ENCODE measurements around the gene ARHGAP31.
A peak's percentile ranks its signal among the peaks of the same experiment; 100 is the strongest.

The ARHGAP31 gene

GRCh38 chr3:119288669-119289403, 5.3 kb upstream of the ARHGAP31 start:
- TF ChIP-seq CTCF (IDR thresholded peaks at IDR 0.05; ENCODE audit: insufficient read depth, low read depth, low read length, missing control alignments), result no peak
- no peak for DNase-seq (ENCODE audit: low read depth)
- no peak overlapping the region for H3K4me3 ChIP-seq (ENCODE audit: low read depth, low read length)

GRCh38 chr3:119289404-119289770, 4.8 kb upstream of the ARHGAP31 start:
- TF ChIP-seq CTCF (IDR thresholded peaks at IDR 0.05; ENCODE audit: insufficient read depth, low read depth, low read length, missing control alignments), result no peak
- no peak for DNase-seq (ENCODE audit: low read depth)
- no peak overlapping the region for H3K4me3 ChIP-seq (ENCODE audit: low read depth, low read length)

GRCh38 chr3:119290613-119291012, 3.6 kb upstream of the ARHGAP31 start:
- no peak for TF ChIP-seq CTCF (IDR thresholded peaks at IDR 0.05; ENCODE audit: insufficient read depth, low read depth, low read length, missing control alignments)
- H3K4me3 ChIP-seq (ENCODE audit: low read depth, low read length), result no peak overlapping the region
- no peak for DNase-seq (ENCODE audit: low read depth)

- no peak for TF ChIP-seq CTCF (IDR thresholded peaks at IDR 0.05; ENCODE audit: insufficient read depth, low read depth, low read length, missing control alignments)
- H3K4me3 ChIP-seq (ENCODE audit: low read depth, low read length), result no peak overlapping the region
- DNase-seq (ENCODE audit: low read depth), result no peak
Measured at GRCh38 chr3:119291062-119291700, 3.0 kb upstream of the ARHGAP31 start.

GRCh38 chr3:119292666-119293065, 1.5 kb upstream of the ARHGAP31 start:
- peak; percentile 42 for DNase-seq (ENCODE audit: low read depth)
- no peak overlapping the region for H3K4me3 ChIP-seq (ENCODE audit: low read depth, low read length)
- no peak for TF ChIP-seq CTCF (IDR thresholded peaks at IDR 0.05; ENCODE audit: insufficient read depth, low read depth, low read length, missing control alignments)

- no peak for DNase-seq (ENCODE audit: low read depth)
- no peak for TF ChIP-seq CTCF (IDR thresholded peaks at IDR 0.05; ENCODE audit: insufficient read depth, low read depth, low read length, missing control alignments)
- H3K4me3 ChIP-seq (ENCODE audit: low read depth, low read length), result peak overlapping the region; percentile 80
Measured at GRCh38 chr3:119293105-119293870, 895 bp upstream of the ARHGAP31 start.
